ENCODE results near the gene OTUB2.

- TF ChIP-seq POLR2A (IDR thresholded peaks at IDR 0.05), result no peak
- TF ChIP-seq CTCF (IDR thresholded peaks at IDR 0.05), result no peak
These were observed 55.3 kb downstream of the OTUB2 start for GRCh38 chr14:94081386-94081820.

All from lower leg skin (tissue), 3 donors.